ENCODE data around the gene ERC1. TPM values are rescaled to one million over a fixed set of nuclear protein-coding genes. Genes with fewer than 3 reads are reported as not detected.

ERC1 gene
- total RNA-seq, 2 donors from 2014 or later = 18.9 to 72.9 TPM

DNA sequence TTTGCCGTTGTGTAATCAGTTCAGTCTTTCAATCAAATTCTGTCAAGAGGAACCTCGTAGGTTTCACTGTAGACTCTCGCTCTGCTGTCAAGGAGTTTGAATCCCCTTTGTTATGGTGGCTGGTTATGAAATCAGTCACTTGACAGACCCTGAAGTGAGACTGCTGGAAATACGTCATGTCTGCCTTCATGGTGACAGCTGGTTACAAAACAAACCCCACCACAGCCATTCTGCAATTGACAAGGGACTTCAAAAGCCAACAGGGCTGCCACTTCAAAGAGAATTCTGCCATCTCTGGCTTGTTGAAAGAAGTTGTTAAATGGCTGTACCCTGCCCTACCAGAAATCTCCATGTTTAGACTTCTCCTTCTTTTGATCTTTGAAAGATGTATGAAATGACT, 286.9 kb downstream of the ERC1 start:
- Histone ChIP-seq H3K9me3 (no peaks in the 10 kb centered on the region), H3K36me3 (no peaks in the 10 kb centered on the region), H3K4me1 (replicated peaks) (no peaks in the 10 kb centered on the region), H3K4me3 (no peak overlapping the region), H3K27me3 (replicated peaks; ENCODE audit: insufficient read depth) (no peaks in the 10 kb centered on the region), H3K27ac (no peak overlapping the region)
- 77% methylated on average over 4 of the region's 4 CpGs for WGBS
- TF ChIP-seq, protein P1, sequence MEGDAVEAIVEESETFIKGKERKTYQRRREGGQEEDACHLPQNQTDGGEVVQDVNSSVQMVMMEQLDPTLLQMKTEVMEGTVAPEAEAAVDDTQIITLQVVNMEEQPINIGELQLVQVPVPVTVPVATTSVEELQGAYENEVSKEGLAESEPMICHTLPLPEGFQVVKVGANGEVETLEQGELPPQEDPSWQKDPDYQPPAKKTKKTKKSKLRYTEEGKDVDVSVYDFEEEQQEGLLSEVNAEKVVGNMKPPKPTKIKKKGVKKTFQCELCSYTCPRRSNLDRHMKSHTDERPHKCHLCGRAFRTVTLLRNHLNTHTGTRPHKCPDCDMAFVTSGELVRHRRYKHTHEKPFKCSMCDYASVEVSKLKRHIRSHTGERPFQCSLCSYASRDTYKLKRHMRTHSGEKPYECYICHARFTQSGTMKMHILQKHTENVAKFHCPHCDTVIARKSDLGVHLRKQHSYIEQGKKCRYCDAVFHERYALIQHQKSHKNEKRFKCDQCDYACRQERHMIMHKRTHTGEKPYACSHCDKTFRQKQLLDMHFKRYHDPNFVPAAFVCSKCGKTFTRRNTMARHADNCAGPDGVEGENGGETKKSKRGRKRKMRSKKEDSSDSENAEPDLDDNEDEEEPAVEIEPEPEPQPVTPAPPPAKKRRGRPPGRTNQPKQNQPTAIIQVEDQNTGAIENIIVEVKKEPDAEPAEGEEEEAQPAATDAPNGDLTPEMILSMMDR (IDR thresholded peaks at IDR 0.05) = no peak
- TF ChIP-seq POLR2A (IDR thresholded peaks at IDR 0.05) (no peak), POLR2AphosphoS5 (IDR thresholded peaks at IDR 0.05) (no peak)
- intact Hi-C loops (cut with DNase I) = loop anchor here (10.0 kb wide), 1 partner anchor 153 kb away; no protein-coding TSS in a partner anchor
- no peak for DNase-seq (ENCODE audit: low spot score)

DNA sequence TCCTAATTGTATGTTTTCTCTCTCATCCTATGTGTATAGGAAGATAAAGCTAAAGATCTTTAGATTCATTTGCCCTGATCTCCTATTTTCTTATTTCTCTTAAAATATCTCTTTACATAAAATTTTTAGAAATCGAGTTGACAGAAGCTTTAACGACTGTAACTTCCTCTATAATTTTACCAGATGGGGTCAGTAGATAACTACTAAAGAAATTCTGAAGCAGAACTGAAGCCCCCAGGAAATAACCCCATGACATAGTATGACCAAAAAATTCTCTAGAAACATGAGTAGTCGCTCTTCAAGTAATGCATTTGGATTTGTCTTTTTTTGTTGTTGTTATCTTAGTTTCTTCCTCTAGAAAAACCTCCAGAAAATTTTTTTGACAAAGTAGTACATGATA, 288.0 kb downstream of the ERC1 start:
- no peaks in the 10 kb centered on the region for H3K4me1 ChIP-seq (replicated peaks)
- no peaks in the 10 kb centered on the region for H3K9me3 ChIP-seq
- H3K27ac ChIP-seq = no peak overlapping the region
- 46% methylated on average over 3 of the region's 3 CpGs for WGBS
- DNase-seq (ENCODE audit: low spot score) = no peak
- H3K36me3 ChIP-seq = no peaks in the 10 kb centered on the region
- TF ChIP-seq POLR2AphosphoS5 (IDR thresholded peaks at IDR 0.05) = no peak
- no peak for TF ChIP-seq POLR2A (IDR thresholded peaks at IDR 0.05)
- TF ChIP-seq, protein P1 (IDR thresholded peaks at IDR 0.05) = peak in 1 of 4 experiments; percentile 12
- no peaks in the 10 kb centered on the region for H3K27me3 ChIP-seq (replicated peaks; ENCODE audit: insufficient read depth)
- no peak overlapping the region for H3K4me3 ChIP-seq
- intact Hi-C loops (cut with DNase I) = loop anchor here (10.0 kb wide), 1 partner anchor 154 kb away; no protein-coding TSS in a partner anchor

DNA sequence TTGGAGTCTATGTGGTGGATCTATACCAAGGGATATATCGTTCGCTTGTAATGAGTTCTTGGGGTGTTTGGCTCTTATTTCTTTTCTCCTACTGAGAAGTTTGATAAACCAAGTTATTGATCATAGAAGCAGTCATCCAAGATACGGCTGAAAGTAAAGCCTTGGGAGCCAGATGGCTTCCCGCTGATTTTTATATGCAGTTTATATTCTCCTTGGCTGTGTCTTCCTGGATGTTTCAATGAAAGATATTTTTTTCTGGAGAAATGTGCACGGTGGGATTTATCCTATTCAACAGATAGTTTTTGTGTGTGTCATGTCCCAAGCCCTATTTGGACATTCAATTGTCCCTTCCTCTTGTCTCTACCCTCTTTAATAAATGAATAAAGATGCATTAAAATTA, 289.0 kb downstream of the ERC1 start:
- TF ChIP-seq, protein P1 (IDR thresholded peaks at IDR 0.05) = no peak
- no peak for TF ChIP-seq POLR2AphosphoS5 (IDR thresholded peaks at IDR 0.05)
- no peak for TF ChIP-seq POLR2A (IDR thresholded peaks at IDR 0.05)
- 97% methylated on average over 5 of the region's 5 CpGs for WGBS
- no peaks in the 10 kb centered on the region for H3K4me1 ChIP-seq (replicated peaks)
- DNase-seq (ENCODE audit: low spot score) = no peak
- H3K9me3 ChIP-seq = no peaks in the 10 kb centered on the region
- H3K36me3 ChIP-seq = no peaks in the 10 kb centered on the region
- no peak overlapping the region for H3K27ac ChIP-seq
- intact Hi-C loops (cut with DNase I) = loop anchor here (5.0 kb wide), 2 partner anchors 63 to 302 kb away; no protein-coding TSS in a partner anchor
- no peak overlapping the region for H3K4me3 ChIP-seq
- no peaks in the 10 kb centered on the region for H3K27me3 ChIP-seq (replicated peaks; ENCODE audit: insufficient read depth)

DNA sequence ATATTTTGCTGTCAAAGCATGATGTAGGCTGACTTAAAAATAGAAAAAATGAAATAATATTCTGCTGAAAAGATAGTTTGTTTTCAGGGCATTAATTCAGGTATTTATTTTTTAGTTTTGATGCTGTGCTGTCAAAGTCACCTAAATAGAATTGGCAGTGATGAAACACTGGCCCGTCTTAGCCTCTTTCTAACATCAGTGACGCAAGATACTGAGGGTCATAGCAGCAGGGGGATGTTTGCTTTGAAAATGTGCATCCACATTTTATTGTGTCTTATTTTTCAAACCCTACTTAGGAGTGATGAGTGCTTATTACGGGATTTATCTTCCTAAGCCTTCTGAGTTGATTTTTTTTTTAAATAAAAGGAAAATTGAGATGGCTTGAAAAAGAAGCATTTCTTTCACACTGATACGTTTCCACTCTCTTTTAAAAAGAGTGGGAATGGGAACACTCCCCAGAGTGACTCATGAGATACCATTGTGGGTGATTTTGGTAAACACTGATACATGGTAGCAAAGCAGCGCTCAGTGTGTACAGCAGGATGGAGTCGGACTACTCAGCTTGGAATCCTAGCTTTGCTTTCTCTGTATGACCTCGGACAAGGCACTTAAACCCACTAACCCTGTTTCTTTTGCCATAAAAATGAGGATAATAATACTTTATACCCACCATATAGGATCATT, 290.8 kb downstream of the ERC1 start:
- no peak for DNase-seq (ENCODE audit: low spot score)
- H3K9me3 ChIP-seq = no peaks in the 10 kb centered on the region
- no peak overlapping the region for H3K4me3 ChIP-seq
- TF ChIP-seq POLR2AphosphoS5 (IDR thresholded peaks at IDR 0.05) (no peak), POLR2A (IDR thresholded peaks at IDR 0.05) (no peak)
- TF ChIP-seq, protein P1 (IDR thresholded peaks at IDR 0.05) = no peak
- intact Hi-C loops (cut with DNase I) = loop anchor here (5.0 kb wide), 2 partner anchors 65 to 300 kb away; no protein-coding TSS in a partner anchor
- no peaks in the 10 kb centered on the region for H3K4me1 ChIP-seq (replicated peaks)
- WGBS = 67% methylated on average over 7 of the region's 7 CpGs
- no peaks in the 10 kb centered on the region for H3K27me3 ChIP-seq (replicated peaks; ENCODE audit: insufficient read depth)
- peak overlapping the region in 1 of 2 donors; percentile 22 for H3K27ac ChIP-seq
- H3K36me3 ChIP-seq = no peaks in the 10 kb centered on the region
